Measurements from ENCODE around the gene DCDC2B. TPM values are rescaled to one million over a fixed set of nuclear protein-coding genes. Genes with fewer than 3 reads are reported as not detected.

The DCDC2B gene
- total and polyA plus RNA-seq, 10 of the 15 experiments (the other 5 are each of a cell fraction or from before 2014, with no cell fraction given), result 0.12 to 0.21 (median 0.15) TPM; not detected in 7

DNA sequence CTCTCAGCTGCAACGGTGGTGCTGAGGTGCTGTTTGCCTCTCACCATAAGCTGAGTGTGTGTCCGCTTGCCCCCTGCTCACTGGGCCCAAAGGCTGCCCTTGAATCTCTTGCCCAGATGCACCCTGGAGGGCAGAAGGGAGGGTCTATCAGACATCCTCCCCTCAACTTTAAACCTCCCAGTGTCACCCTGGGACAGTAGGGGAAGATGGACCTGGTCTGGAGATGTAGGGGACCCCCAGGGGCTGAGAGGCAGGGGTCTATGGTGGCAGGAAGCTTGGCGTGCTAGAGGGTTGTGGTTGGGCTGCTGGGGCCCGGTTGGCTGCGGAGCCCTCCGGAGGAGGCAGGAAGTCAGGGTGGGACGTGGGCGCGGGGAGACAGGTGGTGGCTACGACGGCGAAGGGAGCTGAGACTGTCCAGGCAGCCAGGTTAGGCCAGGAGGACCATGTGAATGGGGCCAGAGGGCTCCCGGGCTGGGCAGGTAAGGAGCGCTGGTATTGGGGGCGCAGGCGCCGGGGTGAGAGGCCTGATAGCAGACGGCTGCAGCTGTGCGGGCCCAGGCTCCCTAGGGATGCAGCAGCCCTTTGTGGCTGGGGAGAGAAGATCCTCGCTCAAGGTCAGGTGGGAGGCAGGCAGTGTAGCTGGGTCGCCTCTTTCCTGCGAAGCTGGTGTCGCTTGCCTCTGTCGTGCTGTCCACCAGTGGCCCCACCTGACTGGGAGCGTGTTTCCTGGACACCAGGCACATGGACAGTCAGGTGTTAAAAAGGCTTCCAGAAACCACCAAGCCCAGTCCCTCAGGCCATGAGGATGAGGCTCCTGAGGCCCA is 42.2 kb downstream of the DCDC2B start, which contains the start of gene LCK (continued):
- TF ChIP-seq, protein P1, sequence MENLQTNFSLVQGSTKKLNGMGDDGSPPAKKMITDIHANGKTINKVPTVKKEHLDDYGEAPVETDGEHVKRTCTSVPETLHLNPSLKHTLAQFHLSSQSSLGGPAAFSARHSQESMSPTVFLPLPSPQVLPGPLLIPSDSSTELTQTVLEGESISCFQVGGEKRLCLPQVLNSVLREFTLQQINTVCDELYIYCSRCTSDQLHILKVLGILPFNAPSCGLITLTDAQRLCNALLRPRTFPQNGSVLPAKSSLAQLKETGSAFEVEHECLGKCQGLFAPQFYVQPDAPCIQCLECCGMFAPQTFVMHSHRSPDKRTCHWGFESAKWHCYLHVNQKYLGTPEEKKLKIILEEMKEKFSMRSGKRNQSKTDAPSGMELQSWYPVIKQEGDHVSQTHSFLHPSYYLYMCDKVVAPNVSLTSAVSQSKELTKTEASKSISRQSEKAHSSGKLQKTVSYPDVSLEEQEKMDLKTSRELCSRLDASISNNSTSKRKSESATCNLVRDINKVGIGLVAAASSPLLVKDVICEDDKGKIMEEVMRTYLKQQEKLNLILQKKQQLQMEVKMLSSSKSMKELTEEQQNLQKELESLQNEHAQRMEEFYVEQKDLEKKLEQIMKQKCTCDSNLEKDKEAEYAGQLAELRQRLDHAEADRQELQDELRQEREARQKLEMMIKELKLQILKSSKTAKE (IDR thresholded peaks at IDR 0.05; ENCODE audit: low read depth, poor library complexity, severe bottlenecking), result no peak
- TF ChIP-seq SMC3 (IDR thresholded peaks at IDR 0.05; ENCODE audit: borderline replicate concordance, low read length) (no peak), CREM (IDR thresholded peaks at IDR 0.05; ENCODE audit: low read depth) (peak; percentile 25; the same call in 1 of the 2 replicates), RB1 (IDR thresholded peaks at IDR 0.05; ENCODE audit: borderline replicate concordance) (no peak), PAX5 (IDR thresholded peaks at IDR 0.05; ENCODE audit: borderline replicate concordance, low read depth, low read length) (no peak), ETV6 (conservative IDR thresholded peaks at IDR 0.05 in 1 of 2, IDR thresholded peaks at IDR 0.05 in 1 of 2; ENCODE audit: borderline replicate concordance in 1 of 2, low read depth in 1 of 2) (peak in 1 of 2 experiments; percentile 34; a peak in 2 of 4 replicates), TARDBP (IDR thresholded peaks at IDR 0.05; ENCODE audit: borderline replicate concordance) (no peak), YY1 (IDR thresholded peaks at IDR 0.05; ENCODE audit: low read depth, low read length) (no peak), ZBTB40 (IDR thresholded peaks at IDR 0.05; ENCODE audit: borderline replicate concordance) (no peak), PAX8 (IDR thresholded peaks at IDR 0.05) (no peak), DPF2 (IDR thresholded peaks at IDR 0.05) (no peak; the same call in none of the 2 replicates), MTA2 (IDR thresholded peaks at IDR 0.05; ENCODE audit: low read depth) (no peak), JUNB (IDR thresholded peaks at IDR 0.05) (no peak)
- TF ChIP-seq, protein P2, sequence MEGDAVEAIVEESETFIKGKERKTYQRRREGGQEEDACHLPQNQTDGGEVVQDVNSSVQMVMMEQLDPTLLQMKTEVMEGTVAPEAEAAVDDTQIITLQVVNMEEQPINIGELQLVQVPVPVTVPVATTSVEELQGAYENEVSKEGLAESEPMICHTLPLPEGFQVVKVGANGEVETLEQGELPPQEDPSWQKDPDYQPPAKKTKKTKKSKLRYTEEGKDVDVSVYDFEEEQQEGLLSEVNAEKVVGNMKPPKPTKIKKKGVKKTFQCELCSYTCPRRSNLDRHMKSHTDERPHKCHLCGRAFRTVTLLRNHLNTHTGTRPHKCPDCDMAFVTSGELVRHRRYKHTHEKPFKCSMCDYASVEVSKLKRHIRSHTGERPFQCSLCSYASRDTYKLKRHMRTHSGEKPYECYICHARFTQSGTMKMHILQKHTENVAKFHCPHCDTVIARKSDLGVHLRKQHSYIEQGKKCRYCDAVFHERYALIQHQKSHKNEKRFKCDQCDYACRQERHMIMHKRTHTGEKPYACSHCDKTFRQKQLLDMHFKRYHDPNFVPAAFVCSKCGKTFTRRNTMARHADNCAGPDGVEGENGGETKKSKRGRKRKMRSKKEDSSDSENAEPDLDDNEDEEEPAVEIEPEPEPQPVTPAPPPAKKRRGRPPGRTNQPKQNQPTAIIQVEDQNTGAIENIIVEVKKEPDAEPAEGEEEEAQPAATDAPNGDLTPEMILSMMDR (IDR thresholded peaks at IDR 0.05 in 2 of 3, conservative IDR thresholded peaks at IDR 0.05 in 1 of 3; ENCODE audit: control insufficient read depth in 2 of 3, extremely low read depth in 1 of 3, insufficient read depth in 1 of 3, low read depth in 3 of 3, low read length in 3 of 3), result no peak
- TF ChIP-seq, protein P3, sequence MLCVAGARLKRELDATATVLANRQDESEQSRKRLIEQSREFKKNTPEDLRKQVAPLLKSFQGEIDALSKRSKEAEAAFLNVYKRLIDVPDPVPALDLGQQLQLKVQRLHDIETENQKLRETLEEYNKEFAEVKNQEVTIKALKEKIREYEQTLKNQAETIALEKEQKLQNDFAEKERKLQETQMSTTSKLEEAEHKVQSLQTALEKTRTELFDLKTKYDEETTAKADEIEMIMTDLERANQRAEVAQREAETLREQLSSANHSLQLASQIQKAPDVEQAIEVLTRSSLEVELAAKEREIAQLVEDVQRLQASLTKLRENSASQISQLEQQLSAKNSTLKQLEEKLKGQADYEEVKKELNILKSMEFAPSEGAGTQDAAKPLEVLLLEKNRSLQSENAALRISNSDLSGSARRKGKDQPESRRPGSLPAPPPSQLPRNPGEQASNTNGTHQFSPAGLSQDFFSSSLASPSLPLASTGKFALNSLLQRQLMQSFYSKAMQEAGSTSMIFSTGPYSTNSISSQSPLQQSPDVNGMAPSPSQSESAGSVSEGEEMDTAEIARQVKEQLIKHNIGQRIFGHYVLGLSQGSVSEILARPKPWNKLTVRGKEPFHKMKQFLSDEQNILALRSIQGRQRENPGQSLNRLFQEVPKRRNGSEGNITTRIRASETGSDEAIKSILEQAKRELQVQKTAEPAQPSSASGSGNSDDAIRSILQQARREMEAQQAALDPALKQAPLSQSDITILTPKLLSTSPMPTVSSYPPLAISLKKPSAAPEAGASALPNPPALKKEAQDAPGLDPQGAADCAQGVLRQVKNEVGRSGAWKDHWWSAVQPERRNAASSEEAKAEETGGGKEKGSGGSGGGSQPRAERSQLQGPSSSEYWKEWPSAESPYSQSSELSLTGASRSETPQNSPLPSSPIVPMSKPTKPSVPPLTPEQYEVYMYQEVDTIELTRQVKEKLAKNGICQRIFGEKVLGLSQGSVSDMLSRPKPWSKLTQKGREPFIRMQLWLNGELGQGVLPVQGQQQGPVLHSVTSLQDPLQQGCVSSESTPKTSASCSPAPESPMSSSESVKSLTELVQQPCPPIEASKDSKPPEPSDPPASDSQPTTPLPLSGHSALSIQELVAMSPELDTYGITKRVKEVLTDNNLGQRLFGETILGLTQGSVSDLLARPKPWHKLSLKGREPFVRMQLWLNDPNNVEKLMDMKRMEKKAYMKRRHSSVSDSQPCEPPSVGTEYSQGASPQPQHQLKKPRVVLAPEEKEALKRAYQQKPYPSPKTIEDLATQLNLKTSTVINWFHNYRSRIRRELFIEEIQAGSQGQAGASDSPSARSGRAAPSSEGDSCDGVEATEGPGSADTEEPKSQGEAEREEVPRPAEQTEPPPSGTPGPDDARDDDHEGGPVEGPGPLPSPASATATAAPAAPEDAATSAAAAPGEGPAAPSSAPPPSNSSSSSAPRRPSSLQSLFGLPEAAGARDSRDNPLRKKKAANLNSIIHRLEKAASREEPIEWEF (IDR thresholded peaks at IDR 0.05; ENCODE audit: insufficient replicate concordance, low read depth, low read length), result no peak

Measured in GM12878 (cell line).